ENCODE data around the gene MAFG.

DNA sequence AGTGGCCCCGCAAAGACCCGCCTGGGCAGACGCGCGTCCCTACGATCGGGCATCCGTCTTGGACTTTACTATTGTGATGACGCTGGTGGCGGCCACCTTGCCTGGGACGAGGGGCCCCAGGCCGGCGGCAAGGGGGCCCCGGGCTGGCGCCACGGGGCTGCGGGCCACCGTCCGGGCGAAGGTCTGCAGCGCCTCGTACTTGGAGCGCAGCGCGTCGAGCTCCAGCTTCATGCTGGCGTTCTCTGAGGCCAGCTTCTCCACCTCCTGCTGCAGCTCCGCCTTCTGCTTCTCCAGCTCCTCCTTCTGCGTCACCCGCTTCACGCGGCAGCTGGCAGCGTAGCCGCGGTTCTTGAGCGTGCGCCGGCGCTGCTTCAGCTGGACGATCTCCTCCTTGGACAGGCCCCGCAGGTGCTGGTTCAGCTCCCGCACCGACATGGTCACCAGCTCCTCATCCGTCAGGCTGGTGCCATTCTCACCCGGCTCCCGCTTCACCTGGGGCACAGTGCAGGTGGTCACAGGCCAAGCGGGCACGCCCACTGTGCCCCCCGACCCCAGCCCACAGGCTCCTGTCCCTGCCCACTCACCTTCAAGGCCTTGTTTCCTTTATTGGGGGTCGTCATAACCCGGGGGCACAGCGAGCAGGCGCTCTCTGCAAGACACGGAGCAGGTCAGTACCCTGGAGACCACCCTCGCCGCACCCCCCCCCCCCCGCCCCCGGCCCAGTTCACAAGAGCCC, 4.8 kb downstream of the MAFG start:
- TF ChIP-seq, protein P1, sequence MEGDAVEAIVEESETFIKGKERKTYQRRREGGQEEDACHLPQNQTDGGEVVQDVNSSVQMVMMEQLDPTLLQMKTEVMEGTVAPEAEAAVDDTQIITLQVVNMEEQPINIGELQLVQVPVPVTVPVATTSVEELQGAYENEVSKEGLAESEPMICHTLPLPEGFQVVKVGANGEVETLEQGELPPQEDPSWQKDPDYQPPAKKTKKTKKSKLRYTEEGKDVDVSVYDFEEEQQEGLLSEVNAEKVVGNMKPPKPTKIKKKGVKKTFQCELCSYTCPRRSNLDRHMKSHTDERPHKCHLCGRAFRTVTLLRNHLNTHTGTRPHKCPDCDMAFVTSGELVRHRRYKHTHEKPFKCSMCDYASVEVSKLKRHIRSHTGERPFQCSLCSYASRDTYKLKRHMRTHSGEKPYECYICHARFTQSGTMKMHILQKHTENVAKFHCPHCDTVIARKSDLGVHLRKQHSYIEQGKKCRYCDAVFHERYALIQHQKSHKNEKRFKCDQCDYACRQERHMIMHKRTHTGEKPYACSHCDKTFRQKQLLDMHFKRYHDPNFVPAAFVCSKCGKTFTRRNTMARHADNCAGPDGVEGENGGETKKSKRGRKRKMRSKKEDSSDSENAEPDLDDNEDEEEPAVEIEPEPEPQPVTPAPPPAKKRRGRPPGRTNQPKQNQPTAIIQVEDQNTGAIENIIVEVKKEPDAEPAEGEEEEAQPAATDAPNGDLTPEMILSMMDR (IDR thresholded peaks at IDR 0.05): no peak
- no peak for TF ChIP-seq POLR2A (IDR thresholded peaks at IDR 0.05)

All from adrenal gland (tissue), 5 donors.